ENCODE data around the gene E2F7. TPM values are rescaled to one million over a fixed set of nuclear protein-coding genes. Genes with fewer than 3 reads are reported as not detected.
"Not testable (repeated sequence)": the region's sequence is repeated elsewhere in the genome, so short reads cannot be mapped to it uniquely, and the experiment has no call there.

E2F7 gene
- total RNA-seq, 1 donor from 2014 or later, result 53.3 TPM

GRCh38 chr12:77104286-77104685, 38.9 kb upstream of the E2F7 start:
- no peaks in the 10 kb centered on the region for H3K27me3 ChIP-seq (ENCODE audit: control insufficient read depth, insufficient read depth, low read length)
- no peak overlapping the region for H3K4me3 ChIP-seq (ENCODE audit: low read depth, low read length)
- TF ChIP-seq, protein P1, sequence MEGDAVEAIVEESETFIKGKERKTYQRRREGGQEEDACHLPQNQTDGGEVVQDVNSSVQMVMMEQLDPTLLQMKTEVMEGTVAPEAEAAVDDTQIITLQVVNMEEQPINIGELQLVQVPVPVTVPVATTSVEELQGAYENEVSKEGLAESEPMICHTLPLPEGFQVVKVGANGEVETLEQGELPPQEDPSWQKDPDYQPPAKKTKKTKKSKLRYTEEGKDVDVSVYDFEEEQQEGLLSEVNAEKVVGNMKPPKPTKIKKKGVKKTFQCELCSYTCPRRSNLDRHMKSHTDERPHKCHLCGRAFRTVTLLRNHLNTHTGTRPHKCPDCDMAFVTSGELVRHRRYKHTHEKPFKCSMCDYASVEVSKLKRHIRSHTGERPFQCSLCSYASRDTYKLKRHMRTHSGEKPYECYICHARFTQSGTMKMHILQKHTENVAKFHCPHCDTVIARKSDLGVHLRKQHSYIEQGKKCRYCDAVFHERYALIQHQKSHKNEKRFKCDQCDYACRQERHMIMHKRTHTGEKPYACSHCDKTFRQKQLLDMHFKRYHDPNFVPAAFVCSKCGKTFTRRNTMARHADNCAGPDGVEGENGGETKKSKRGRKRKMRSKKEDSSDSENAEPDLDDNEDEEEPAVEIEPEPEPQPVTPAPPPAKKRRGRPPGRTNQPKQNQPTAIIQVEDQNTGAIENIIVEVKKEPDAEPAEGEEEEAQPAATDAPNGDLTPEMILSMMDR (IDR thresholded peaks at IDR 0.05; ENCODE audit: insufficient read depth, low read length, poor library complexity, severe bottlenecking), result no peak
- no peak for DNase-seq (ENCODE audit: low read depth)
- H3K36me3 ChIP-seq (ENCODE audit: control insufficient read depth, insufficient read depth, low read length), result no peaks in the 10 kb centered on the region

DNA sequence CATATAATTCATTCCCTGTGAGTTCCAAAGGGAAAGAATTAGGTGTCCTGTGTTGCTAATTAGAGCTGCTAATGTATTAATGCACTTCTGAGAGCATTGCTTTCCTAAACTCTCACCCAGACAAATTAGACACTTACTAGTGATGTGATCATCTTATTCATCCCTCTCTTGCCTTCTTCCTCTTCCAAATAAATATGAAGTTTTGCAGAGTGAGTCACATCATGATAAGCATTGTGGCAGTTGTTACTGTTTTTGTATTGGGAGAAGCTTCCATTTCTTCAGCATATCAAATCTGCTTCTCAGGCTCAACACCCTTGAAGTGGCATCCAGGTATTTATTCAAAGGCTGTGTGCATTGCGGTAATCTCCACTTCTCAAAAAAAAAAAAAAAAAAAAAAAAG, 37.3 kb upstream of the E2F7 start:
- Histone ChIP-seq H3K36me3 (ENCODE audit: control insufficient read depth, insufficient read depth, low read length) (no peaks in the 10 kb centered on the region), H3K4me3 (ENCODE audit: low read depth, low read length) (no peak overlapping the region), H3K27me3 (ENCODE audit: control insufficient read depth, insufficient read depth, low read length) (no peaks in the 10 kb centered on the region)
- TF ChIP-seq, protein P1 (IDR thresholded peaks at IDR 0.05; ENCODE audit: insufficient read depth, low read length, poor library complexity, severe bottlenecking), result no peak
- no peak for DNase-seq (ENCODE audit: low read depth)

DNA sequence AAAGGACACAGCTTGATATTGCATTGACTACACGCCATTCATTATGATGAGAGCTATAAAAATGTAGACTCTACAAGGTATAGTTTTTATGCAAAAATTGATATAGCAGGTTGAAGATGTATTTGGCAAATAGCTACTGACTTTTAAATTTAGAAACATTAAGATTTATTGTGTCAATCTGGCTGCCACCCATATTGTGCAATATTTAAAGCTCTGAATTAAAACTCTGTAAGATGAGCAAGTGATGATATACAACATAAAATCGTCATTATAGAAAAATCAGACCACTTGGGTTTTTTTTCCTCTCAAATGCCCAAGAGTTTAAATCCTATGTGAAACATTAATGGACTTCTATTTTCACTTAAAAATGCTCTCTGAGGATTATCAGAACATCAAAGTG, 36.8 kb upstream of the E2F7 start:
- Histone ChIP-seq H3K27me3 (ENCODE audit: control insufficient read depth, insufficient read depth, low read length) (no peaks in the 10 kb centered on the region), H3K36me3 (ENCODE audit: control insufficient read depth, insufficient read depth, low read length) (no peaks in the 10 kb centered on the region), H3K4me3 (ENCODE audit: low read depth, low read length) (no peak overlapping the region)
- no peak for DNase-seq (ENCODE audit: low read depth)
- TF ChIP-seq, protein P1 (IDR thresholded peaks at IDR 0.05; ENCODE audit: insufficient read depth, low read length, poor library complexity, severe bottlenecking), result no peak

DNA sequence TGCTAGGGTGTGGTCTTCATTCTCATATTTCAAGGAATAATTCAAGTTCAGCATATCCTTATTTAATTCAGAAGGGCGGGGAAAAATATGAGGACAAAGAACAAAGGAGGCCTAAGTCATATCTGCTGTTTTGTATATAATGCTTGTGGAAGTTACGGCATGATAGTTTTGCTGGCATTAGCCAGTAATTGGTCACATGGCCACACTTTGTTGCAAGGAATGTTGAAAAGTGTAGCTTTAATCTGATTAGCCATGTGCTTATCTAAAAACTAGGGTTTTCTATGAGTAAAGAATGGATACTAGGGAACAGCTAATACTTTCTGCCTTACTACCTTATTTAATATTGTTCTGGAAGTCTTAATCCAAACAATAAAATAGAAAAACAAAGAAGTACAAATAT, 34.4 kb upstream of the E2F7 start:
- DNase-seq (ENCODE audit: low read depth), result no peak
- H3K36me3 ChIP-seq (ENCODE audit: control insufficient read depth, insufficient read depth, low read length), result no peaks in the 10 kb centered on the region
- H3K4me3 ChIP-seq (ENCODE audit: low read depth, low read length), result no peak overlapping the region
- H3K27me3 ChIP-seq (ENCODE audit: control insufficient read depth, insufficient read depth, low read length), result no peaks in the 10 kb centered on the region
- TF ChIP-seq, protein P1 (IDR thresholded peaks at IDR 0.05; ENCODE audit: insufficient read depth, low read length, poor library complexity, severe bottlenecking), result no peak

GRCh38 chr12:77097846-77098245, 32.5 kb upstream of the E2F7 start:
- no peak for DNase-seq (ENCODE audit: low read depth)
- TF ChIP-seq, protein P1 (IDR thresholded peaks at IDR 0.05; ENCODE audit: insufficient read depth, low read length, poor library complexity, severe bottlenecking), result no peak
- Histone ChIP-seq H3K36me3 (ENCODE audit: control insufficient read depth, insufficient read depth, low read length) (no peaks in the 10 kb centered on the region), H3K4me3 (ENCODE audit: low read depth, low read length) (no peak overlapping the region), H3K27me3 (ENCODE audit: control insufficient read depth, insufficient read depth, low read length) (no peaks in the 10 kb centered on the region)

DNA sequence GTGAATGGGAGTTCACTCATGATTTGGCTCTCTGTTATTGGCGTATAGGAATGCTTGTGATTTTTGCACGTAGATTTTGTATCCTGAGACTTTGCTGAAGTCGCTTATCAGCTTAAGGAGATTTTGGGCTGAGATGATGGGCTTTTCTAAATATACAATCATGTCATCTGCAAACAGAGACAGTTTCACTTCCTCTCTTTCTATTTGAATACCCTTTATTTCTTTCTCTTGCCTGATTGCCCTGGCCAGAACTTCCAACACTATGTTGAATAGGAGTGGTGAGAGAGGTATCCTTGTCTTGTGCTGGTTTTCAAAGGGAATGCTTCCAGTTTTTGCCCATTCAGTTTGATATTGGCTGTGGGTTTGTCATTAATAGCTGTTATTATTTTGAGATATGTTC, 26.9 kb upstream of the E2F7 start:
- H3K36me3 ChIP-seq (ENCODE audit: control insufficient read depth, insufficient read depth, low read length); H3K27me3 ChIP-seq (ENCODE audit: control insufficient read depth, insufficient read depth, low read length); DNase-seq (ENCODE audit: low read depth); H3K4me3 ChIP-seq (ENCODE audit: low read depth, low read length): not testable (repeated sequence)
